Keratinocyte (primary cell): ENCODE data around the gene SATB1.

ENCODE experiments used
- CTCF ChIP-seq, 3 experiments: IDR thresholded peaks in 1 of 3; conservative IDR thresholded peaks in 1 of 3; optimal IDR thresholded peaks in 1 of 3; 2 replicates in 2 of 3; 3 replicates in 1 of 3; pipeline versions ENCODE3 to v1.5.1; 2011; ENCODE audit warnings: low read length in 3 of 3, mild to moderate bottlenecking in 3 of 3, moderate library complexity in 2 of 3, control low read depth in 1 of 3, inconsistent platforms in 1 of 3; ENCODE audit not compliant: insufficient read depth in 2 of 3; ENCODE audit errors: extremely low read depth in 1 of 3
- EZH2 ChIP-seq: IDR thresholded peaks from one replicate; pipeline ENCODE4 v1.6.1; 2012; ENCODE audit warnings: inconsistent platforms, mild to moderate bottlenecking, low read length, moderate library complexity

GRCh38 chr3:18446149-18446825 is 21.1 kb upstream of the SATB1 start:
- TF ChIP-seq EZH2 (peak; percentile 17), CTCF (optimal IDR thresholded peaks at IDR 0.05 in 1 of 3, IDR thresholded peaks at IDR 0.05 in 1 of 3, conservative IDR thresholded peaks at IDR 0.05 in 1 of 3; ENCODE audit: extremely low read depth in 1 of 3, insufficient read depth in 2 of 3, low read length in 3 of 3) (no peak)
